Neural cell (in vitro differentiated cells): ENCODE results near the gene ENPP5.

Experiments used
- EP300 ChIP-seq: fragments of 450-650 bp; conservative IDR thresholded peaks from 2 replicates; pipeline ENCODE4 v1.6.1; 2014; ENCODE audit warnings: antibody characterized with exemption, mild to moderate bottlenecking, moderate library complexity; ENCODE audit not compliant: poor library complexity, severe bottlenecking
- EZH2 ChIP-seq: fragments of 200-600, 300-800 bp; shearing (Covaris generic), sonication (generic); IDR thresholded peaks from 2 replicates; pipeline ENCODE4 v1.6.1; 2014; ENCODE audit warnings: antibody characterized with exemption, low read length, borderline replicate concordance, mild to moderate bottlenecking; ENCODE audit not compliant: insufficient read depth, poor library complexity, severe bottlenecking
- POLR2AphosphoS5 ChIP-seq: IDR thresholded peaks from 2 replicates; pipeline ENCODE4 v1.6.1; 2012
- SMC3 ChIP-seq: fragments of 450-650 bp; conservative IDR thresholded peaks from 2 replicates; pipeline ENCODE4 v1.6.1; 2014; ENCODE audit warnings: antibody characterized with exemption, mild to moderate bottlenecking, moderate library complexity; ENCODE audit not compliant: poor library complexity
- TAF1 ChIP-seq: IDR thresholded peaks from 2 replicates; pipeline ENCODE4 v1.6.1; 2012; ENCODE audit warnings: low read depth
- TF ChIP-seq, protein P1 (sequence below): fragments of 450-650 bp; IDR thresholded peaks from 2 replicates; pipeline ENCODE4 v1.5.1; 2014; ENCODE audit warnings: antibody characterized with exemption, mild to moderate bottlenecking, moderate library complexity; ENCODE audit not compliant: poor library complexity, severe bottlenecking
- TF ChIP-seq, protein P2 (sequence below): IDR thresholded peaks from 2 replicates; pipeline ENCODE4 v1.6.1; 2012; ENCODE audit warnings: borderline replicate concordance

DNA sequence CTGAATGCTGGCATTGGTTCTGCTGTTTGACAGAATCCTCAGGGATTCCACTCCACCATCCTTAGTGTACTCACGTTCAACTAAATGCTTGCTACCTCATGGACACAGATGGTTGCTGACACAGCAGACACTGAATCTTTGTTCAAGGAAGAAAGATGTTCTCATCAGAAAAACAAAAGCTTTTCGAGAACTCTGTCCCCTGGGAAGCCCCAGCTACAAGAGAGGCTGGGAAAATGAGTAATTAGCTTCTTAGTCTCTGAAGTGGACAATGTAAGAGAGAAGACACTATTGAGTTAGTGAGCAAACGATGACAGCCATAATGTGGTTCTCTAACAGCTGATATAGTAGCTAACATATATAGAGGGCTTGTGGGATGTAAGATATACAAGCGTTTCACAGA is 30.9 kb upstream of the ENPP5 start:
- TF ChIP-seq, protein P1, sequence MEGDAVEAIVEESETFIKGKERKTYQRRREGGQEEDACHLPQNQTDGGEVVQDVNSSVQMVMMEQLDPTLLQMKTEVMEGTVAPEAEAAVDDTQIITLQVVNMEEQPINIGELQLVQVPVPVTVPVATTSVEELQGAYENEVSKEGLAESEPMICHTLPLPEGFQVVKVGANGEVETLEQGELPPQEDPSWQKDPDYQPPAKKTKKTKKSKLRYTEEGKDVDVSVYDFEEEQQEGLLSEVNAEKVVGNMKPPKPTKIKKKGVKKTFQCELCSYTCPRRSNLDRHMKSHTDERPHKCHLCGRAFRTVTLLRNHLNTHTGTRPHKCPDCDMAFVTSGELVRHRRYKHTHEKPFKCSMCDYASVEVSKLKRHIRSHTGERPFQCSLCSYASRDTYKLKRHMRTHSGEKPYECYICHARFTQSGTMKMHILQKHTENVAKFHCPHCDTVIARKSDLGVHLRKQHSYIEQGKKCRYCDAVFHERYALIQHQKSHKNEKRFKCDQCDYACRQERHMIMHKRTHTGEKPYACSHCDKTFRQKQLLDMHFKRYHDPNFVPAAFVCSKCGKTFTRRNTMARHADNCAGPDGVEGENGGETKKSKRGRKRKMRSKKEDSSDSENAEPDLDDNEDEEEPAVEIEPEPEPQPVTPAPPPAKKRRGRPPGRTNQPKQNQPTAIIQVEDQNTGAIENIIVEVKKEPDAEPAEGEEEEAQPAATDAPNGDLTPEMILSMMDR, result no peak
- TF ChIP-seq EP300 (no peak), EZH2 (no peak), POLR2AphosphoS5 (no peak), SMC3 (no peak), TAF1 (no peak)
- TF ChIP-seq, protein P2, sequence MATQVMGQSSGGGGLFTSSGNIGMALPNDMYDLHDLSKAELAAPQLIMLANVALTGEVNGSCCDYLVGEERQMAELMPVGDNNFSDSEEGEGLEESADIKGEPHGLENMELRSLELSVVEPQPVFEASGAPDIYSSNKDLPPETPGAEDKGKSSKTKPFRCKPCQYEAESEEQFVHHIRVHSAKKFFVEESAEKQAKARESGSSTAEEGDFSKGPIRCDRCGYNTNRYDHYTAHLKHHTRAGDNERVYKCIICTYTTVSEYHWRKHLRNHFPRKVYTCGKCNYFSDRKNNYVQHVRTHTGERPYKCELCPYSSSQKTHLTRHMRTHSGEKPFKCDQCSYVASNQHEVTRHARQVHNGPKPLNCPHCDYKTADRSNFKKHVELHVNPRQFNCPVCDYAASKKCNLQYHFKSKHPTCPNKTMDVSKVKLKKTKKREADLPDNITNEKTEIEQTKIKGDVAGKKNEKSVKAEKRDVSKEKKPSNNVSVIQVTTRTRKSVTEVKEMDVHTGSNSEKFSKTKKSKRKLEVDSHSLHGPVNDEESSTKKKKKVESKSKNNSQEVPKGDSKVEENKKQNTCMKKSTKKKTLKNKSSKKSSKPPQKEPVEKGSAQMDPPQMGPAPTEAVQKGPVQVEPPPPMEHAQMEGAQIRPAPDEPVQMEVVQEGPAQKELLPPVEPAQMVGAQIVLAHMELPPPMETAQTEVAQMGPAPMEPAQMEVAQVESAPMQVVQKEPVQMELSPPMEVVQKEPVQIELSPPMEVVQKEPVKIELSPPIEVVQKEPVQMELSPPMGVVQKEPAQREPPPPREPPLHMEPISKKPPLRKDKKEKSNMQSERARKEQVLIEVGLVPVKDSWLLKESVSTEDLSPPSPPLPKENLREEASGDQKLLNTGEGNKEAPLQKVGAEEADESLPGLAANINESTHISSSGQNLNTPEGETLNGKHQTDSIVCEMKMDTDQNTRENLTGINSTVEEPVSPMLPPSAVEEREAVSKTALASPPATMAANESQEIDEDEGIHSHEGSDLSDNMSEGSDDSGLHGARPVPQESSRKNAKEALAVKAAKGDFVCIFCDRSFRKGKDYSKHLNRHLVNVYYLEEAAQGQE, result no peak
